ENCODE measurements around the gene SMIM1.
"Not testable (repeated sequence)": the region's sequence is repeated elsewhere in the genome, so short reads cannot be mapped to it uniquely, and the experiment has no call there.

SMIM1 gene

GRCh38 chr1:3736131-3736561 is 36.4 kb upstream of the SMIM1 start:
- DNase-seq: no peak

GRCh38 chr1:3736708-3737107 is 35.8 kb upstream of the SMIM1 start:
- DNase-seq: no peak

DNA sequence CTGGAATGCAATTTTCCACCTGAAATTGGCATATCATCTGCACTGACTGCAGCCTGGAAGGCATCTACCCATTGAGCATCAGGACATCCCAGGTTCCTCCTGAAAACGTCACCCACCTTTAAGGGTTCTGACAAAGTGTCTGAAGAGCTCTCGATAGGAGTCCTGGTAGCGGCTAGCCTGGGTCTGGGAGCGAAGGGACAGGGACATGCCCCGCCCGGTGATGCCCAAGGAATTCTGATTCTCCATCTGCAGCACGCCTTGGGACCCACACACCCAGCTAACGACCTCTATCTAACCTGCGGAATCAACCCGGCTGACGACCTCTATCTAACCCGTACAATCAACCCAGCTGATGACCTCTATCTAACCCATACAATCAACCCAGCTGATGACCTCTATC is 33.6 kb upstream of the SMIM1 start:
- DNase-seq: no peak

- DNase-seq: peak in 3 of 51 donors; percentile 36 to 49 (median 39)
Measured at GRCh38 chr1:3740042-3740441, 32.5 kb upstream of the SMIM1 start.

- no peak for DNase-seq
Measured at GRCh38 chr1:3740752-3741151, 31.8 kb upstream of the SMIM1 start.

DNA sequence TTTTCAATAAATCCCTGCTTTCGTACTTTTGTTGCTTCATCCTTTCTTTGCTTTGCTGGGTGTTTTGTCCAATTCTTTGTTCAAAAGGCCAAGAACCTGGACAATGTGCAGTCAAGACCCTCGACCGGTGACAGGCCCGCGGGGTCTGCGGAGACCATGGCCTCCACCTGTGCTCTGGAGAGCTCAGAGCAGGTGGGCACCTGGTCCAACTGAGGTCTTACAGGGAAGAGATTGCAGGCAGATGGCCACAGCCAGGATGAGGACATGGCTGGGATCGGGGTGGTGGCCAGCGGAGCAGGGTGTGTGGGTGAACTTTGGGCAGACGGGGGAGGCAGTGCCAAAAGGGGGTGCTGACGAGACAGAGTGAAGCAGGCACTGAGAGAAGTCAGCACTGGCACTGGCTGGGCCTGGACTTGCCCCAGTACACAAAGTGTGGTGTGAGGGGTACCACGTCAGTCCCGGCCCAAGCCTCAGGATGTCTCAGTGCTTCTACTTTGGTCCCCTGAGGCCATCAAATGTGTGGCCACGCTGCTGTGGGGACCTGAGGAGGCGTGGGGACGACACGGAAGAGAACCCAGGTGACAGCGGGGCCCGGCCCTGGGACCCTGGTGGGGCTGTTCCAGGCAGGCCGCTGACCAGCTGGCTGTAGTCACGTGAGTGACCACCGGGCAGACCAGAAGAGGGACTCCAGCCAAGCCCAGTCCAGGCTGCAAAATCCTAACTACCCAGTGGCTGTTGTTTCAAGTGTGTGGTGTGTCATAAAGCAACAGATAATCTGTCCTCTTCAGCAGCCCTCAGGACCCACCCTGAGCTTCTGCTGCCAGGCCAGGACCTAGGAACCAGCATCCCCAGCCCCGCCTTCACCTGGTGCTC is 30.7 kb upstream of the SMIM1 start:
- no peak for DNase-seq

GRCh38 chr1:3742439-3743298 is 29.9 kb upstream of the SMIM1 start:
- no peak for DNase-seq

DNA sequence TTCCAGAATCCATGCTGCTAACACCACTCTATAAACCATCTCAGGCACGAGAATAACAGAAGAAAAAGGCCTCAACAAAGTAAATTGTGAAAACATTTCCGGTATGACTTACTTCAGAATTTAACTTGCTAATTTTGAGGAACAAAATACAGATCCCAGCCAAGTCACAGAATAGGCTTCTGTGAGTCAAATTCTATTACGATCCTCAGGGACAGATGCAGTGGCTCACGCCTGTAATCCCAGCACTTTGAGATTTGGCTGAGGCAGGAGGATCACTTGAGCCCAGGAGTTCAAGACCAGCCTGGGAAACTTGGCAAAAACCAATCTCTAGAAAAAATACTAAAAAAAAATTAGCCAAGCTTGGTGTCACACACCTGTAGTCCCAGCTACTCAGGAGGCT is 29.1 kb upstream of the SMIM1 start:
- no peak for DNase-seq

DNA sequence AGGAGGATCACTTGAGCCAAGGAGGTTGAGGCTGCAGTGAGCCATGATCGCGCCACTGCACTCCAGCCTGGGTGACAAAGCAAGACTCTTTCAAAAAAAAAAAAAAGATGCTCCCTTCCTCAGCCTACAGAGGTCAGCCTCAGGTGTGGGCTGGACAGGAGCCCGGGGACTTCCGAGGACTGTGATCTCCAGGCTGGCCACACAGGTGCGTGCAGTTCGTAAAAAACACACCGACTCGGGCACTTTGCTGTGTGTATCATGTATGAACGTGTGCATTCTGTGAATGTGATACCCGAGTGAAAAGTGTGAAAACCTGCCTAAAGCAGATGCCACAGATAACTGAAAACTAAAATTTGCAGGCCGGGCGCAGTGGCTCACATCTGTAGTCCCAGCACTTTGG is 28.7 kb upstream of the SMIM1 start:
- no peak for DNase-seq

GRCh38 chr1:3744646-3745045 is 27.9 kb upstream of the SMIM1 start:
- DNase-seq: no peak

GRCh38 chr1:3745071-3745470 is 27.5 kb upstream of the SMIM1 start:
- DNase-seq: no peak

DNA sequence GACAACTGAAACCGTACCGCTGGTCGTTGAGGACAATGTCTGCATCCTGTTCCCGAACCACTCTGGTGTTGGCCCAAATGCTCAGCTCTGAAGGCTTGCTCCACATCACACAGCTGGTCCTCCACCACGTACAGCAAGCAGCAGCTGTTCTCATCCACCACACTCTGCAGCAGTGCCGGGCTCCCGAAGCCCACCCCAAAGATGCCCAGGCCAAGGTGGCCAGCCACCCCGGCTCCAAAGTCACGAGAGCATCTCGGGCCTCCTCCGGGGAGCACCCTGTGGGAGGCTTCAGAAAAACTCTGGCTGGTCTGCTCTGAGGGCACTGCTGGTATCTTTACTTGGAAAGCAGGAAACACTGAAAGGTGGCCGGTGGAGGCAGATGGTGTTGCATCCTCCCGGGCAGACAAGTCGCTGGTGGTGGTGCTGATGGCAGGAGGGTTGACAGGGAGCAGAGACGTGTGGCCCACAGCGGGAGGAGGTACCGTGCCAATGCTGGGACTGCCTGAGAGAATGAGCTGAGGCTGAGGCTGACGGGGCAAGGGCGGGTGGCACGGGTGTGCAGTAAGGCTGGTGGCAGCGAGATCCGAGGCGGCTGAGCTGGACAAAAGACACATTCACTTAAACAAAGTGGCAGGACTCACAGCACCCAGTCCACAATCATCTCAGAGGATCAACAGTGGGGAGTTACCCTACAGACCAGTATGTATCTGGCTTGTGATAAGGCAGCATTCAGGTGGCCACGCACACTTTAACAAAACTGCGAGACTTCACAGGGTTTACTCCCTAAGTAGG is 26.8 kb upstream of the SMIM1 start:
- peak in 14 of 51 donors; percentile 10 to 38 (median 23) for DNase-seq

GRCh38 chr1:3746389-3746829 is 26.1 kb upstream of the SMIM1 start:
- peak in 1 of 51 donors; percentile 11 for DNase-seq

GRCh38 chr1:3746830-3747521 is 25.6 kb upstream of the SMIM1 start:
- DNase-seq: peak in 49 of 51 donors; percentile 34 to 92 (median 81)

GRCh38 chr1:3747522-3747848 is 25.1 kb upstream of the SMIM1 start:
- DNase-seq: no peak

- DNase-seq: no peak
Measured at GRCh38 chr1:3747903-3748302, 24.6 kb upstream of the SMIM1 start.

DNA sequence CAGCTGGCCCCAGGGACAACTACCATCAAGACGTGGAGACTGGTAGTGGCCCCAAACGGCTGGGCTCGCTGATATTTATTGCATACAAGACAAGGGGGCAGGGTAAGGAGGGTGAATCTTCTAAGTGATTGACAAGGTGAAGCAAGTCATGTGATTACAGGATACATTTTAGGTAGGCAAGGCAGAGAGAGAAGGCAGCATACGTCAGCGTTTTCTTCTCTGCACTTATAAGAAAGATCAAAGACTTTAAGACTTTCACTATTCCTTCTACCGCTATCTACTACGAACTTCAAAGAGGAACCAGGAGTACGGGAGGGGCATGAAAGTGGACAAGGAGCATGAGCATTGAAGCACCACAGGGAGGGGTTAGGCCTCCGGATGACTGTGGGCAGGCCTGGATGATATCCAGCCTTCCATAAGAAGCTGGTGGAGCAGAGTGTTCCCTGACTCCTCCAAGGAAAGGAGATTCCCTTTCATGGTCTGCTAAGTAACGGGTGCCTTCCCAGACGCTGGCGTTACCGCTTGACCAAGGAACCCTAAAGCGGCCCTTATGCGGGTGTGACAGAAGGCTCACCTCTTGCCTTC is 24.1 kb upstream of the SMIM1 start:
- not testable (repeated sequence) for DNase-seq

DNA sequence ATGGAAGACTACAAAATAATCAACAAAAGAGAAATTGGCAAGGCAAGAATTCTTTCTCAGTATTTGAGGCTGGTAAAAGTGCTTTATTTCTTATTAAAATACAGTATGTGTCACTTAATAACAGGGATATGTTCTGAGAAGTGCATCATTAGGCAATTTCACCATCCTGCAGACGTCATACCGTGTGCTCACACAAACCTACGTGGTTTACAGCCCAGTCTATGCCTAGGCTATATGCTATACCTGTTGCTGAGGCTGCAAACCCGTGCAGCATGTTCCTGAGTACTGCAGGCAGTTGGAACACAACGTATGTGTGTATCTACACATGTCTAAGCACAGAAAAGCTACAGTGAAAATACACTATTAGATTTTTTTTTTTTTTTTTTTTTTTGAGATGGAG is 23.0 kb upstream of the SMIM1 start:
- no peak for DNase-seq

DNA sequence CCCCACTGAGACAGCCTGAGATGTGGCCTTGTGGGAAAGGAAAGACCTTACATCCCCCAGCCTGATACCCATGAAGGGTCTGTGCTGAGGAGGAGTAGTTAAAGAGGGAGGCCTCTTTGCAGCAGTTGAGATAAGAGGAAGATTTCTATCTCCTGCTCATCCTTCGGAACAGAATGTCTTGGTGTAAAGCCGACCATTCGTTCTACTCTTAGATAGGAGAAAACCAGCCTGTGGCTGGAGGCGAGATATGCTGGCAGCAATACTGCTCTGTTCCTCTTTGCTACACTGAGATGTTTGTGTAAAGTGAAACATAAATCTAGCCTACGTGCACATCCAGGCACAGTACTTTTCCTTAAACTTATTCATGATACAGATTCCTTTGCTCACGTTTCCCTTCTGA is 21.8 kb upstream of the SMIM1 start:
- DNase-seq: no peak

- no peak for DNase-seq
Measured at GRCh38 chr1:3752400-3752945, 20.1 kb upstream of the SMIM1 start, which contains the start of gene CCDC27. TSS of gene CCDC27 (plus strand) at chr1:3752450. CDS start at chr1:3752482, 32 bp downstream.
